Sigmoid colon (tissue), 4 donors: ENCODE measurements around the gene TSPEAR.

ENCODE experiments used
- CTCF ChIP-seq, 4 experiments: fragments of 450-650 bp in 3 of 4; fragments of 200-600 bp in 1 of 4; IDR thresholded peaks; one replicate each; pipeline ENCODE4 v1.5.1; 2016 to 2019; ENCODE audit warnings: antibody characterized with exemption in 4 of 4, mild to moderate bottlenecking in 3 of 4, moderate library complexity in 2 of 4
- POLR2A ChIP-seq, 2 donors: fragments of 450-650 bp; IDR thresholded peaks; one replicate each; pipeline ENCODE4 v1.6.1; 2016; ENCODE audit warnings: antibody characterized with exemption in 2 of 2, mild to moderate bottlenecking in 2 of 2, moderate library complexity in 2 of 2
- POLR2AphosphoS5 ChIP-seq, 4 donors: sonication (generic); formaldehyde crosslinking; IDR thresholded peaks; one replicate each; pipeline ENCODE4 v1.6.1; 2017; ENCODE audit warnings: antibody characterized with exemption in 4 of 4

DNA sequence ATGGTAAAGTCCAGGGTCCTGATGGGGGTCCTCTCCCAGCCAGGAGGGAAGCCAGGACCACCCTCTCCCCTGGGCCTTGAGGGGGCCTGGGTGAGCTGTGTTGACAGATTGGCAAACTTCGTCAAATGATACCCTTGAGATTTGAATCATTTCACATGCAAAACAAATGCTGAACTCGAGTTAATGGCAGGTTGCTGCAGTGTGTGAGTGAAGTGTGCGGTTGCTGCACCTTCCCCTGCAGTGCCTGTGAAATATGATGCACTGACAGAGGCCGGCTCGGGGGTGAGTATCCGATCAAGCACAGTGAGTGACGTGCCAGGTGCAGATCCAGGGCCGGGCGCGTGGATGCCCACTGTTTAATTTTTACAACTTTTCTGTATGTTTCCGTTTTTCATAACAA lies 23.7 kb downstream of the TSPEAR start:
- TF ChIP-seq POLR2A (IDR thresholded peaks at IDR 0.05) (no peak), CTCF (IDR thresholded peaks at IDR 0.05) (no peak), POLR2AphosphoS5 (IDR thresholded peaks at IDR 0.05) (no peak)
